Activated CD4-positive, alpha-beta memory T cell treated with anti-CD3 and anti-CD28 coated beads, Interleukin-2, amount 10 ng/mL, durations not matched to agents 7 days and 5 days (primary cell): ENCODE measurements around the gene ERICH6B. TPM values are rescaled to one million over a fixed set of nuclear protein-coding genes. Genes with fewer than 3 reads are reported as not detected.
A peak's percentile ranks its signal among the peaks of the same experiment; 100 is the strongest.

ENCODE experiments used
- CTCF ChIA-PET: fragments of 350-600 bp; sonication (Branson Sonifier 250); formaldehyde crosslinking; loops from one replicate; lab custom pipeline; 2021; ENCODE audit warnings: antibody characterized with exemption, inconsistent platforms; lab: Charles Lee
- POLR2A ChIA-PET: fragments of 350-600 bp; sonication (Branson Sonifier 250); formaldehyde crosslinking; loops from one replicate; lab custom pipeline; 2021; ENCODE audit warnings: antibody characterized with exemption; lab: Charles Lee
- DNase-seq: peaks from one replicate; pipeline ENCODE4 v3.0.0-alpha.2; 2020
- H3K27ac Mint-ChIP-seq: one replicate; pipeline ENCODE4 v1.8.0; 2021; ENCODE audit warnings: mild to moderate bottlenecking, mixed read lengths
- H3K27me3 Mint-ChIP-seq: one replicate; pipeline ENCODE4 v1.8.0; 2021; ENCODE audit warnings: mixed read lengths
- H3K36me3 Mint-ChIP-seq: one replicate; pipeline ENCODE4 v1.8.0; 2021; ENCODE audit warnings: low read depth, mixed read lengths
- H3K4me1 Mint-ChIP-seq: one replicate; pipeline ENCODE4 v1.8.0; 2021; ENCODE audit warnings: mixed read lengths
- H3K4me3 Mint-ChIP-seq: one replicate; pipeline ENCODE4 v1.8.0; 2021; ENCODE audit warnings: mild to moderate bottlenecking, mixed read lengths
- H3K9me3 Mint-ChIP-seq: one replicate; pipeline ENCODE4 v1.8.0; 2021; ENCODE audit warnings: mixed read lengths
- total RNA-seq, 2 experiments: library from RNA; stranded (reverse); gene quantifications; one replicate each; pipeline ENCODE4 v1.2.3, GENCODE V29; 2021

Gene ERICH6B
- total RNA-seq, 2 experiments from 2014 or later: not detected

DNA sequence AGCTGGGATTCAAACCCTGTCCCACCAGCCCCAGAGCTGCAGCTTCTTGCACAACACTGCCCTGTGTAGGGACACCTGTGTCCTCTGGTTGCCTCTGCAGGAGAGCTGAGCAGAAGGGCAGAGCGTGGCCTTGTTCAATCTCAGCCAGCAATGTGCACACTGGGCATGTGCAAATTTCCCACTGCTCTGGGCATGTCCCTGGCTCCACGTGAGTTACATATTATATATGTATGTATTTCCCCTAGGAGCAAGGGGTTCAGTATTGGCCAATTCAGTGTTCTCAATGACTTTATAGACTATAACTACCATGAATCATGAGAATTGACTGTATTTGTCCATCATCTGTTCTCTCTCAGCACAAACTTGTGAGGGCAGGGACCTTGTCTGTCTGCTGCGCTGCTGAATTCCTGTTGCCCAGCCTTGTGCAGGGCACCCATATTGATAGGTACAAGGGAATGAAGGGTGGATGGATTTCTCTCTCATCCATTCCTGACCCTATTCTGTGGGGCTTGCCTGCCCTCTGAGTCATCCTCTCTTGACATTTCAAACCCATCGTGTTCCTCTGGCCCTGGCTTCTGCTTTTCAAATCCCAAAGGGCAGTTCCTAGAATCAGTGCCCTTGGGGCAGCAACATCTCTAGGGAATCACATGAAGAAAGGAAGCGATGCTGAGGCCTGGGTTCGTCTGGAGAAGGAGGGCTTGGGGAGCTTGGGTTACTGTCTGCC is 69.7 kb downstream of the ERICH6B start:
- Mint-ChIP-seq H3K36me3 (no peaks in the 10 kb centered on the region), H3K9me3 (no peaks in the 10 kb centered on the region), H3K4me1 (no peaks in the 10 kb centered on the region), H3K27ac (no peak overlapping the region), H3K4me3 (no peak overlapping the region), H3K27me3 (no peaks in the 10 kb centered on the region)
- CTCF ChIA-PET: no interaction called here
- DNase-seq: no peak
- POLR2A ChIA-PET: no interaction called here

- H3K27me3 Mint-ChIP-seq: no peaks in the 10 kb centered on the region
- no peak overlapping the region for H3K27ac Mint-ChIP-seq
- CTCF ChIA-PET: no interaction called here
These were observed 71.0 kb downstream of the ERICH6B start for GRCh38 chr13:45544520-45544919.

GRCh38 chr13:45542878-45543277 is 72.7 kb downstream of the ERICH6B start:
- Mint-ChIP-seq H3K9me3 (no peaks in the 10 kb centered on the region), H3K4me1 (peaks cover 4% of the 10 kb centered on the region), H3K27ac (no peak overlapping the region), H3K36me3 (no peaks in the 10 kb centered on the region), H3K4me3 (no peak overlapping the region), H3K27me3 (no peaks in the 10 kb centered on the region)
- ChIA-PET POLR2A (no interaction called here), CTCF (no interaction called here)
- no peak for DNase-seq

More at GRCh38 chr13:45544520-45544919, 71.0 kb downstream of the ERICH6B start:
- no peaks in the 10 kb centered on the region for H3K36me3 Mint-ChIP-seq
- no peaks in the 10 kb centered on the region for H3K4me1 Mint-ChIP-seq
- POLR2A ChIA-PET: interaction anchor here (0.6 kb wide), 1 partner anchor 34 kb away, joined by 3 read pairs; no protein-coding TSS in a partner anchor
- no peaks in the 10 kb centered on the region for H3K9me3 Mint-ChIP-seq
- DNase-seq: no peak
- H3K4me3 Mint-ChIP-seq: no peak overlapping the region

GRCh38 chr13:45542391-45542790 is 73.1 kb downstream of the ERICH6B start:
- Mint-ChIP-seq H3K9me3 (no peaks in the 10 kb centered on the region), H3K4me3 (no peak overlapping the region), H3K27me3 (no peaks in the 10 kb centered on the region), H3K27ac (no peak overlapping the region), H3K36me3 (no peaks in the 10 kb centered on the region), H3K4me1 (peaks cover 9% of the 10 kb centered on the region)
- POLR2A ChIA-PET: no interaction called here
- DNase-seq: no peak
- CTCF ChIA-PET: no interaction called here

- peaks cover 15% of the 10 kb centered on the region for H3K4me1 Mint-ChIP-seq
- DNase-seq: no peak
- no peaks in the 10 kb centered on the region for H3K27me3 Mint-ChIP-seq
- no peak overlapping the region for H3K27ac Mint-ChIP-seq
- peaks cover 4% of the 10 kb centered on the region for H3K36me3 Mint-ChIP-seq
- ChIA-PET POLR2A (no interaction called here), CTCF (no interaction called here)
- no peaks in the 10 kb centered on the region for H3K9me3 Mint-ChIP-seq
- no peak overlapping the region for H3K4me3 Mint-ChIP-seq
These were observed 73.7 kb downstream of the ERICH6B start for GRCh38 chr13:45541806-45542205.

- ChIA-PET CTCF (no interaction called here), POLR2A (no interaction called here)
These were observed 74.7 kb downstream of the ERICH6B start for GRCh38 chr13:45540864-45541263.

DNA sequence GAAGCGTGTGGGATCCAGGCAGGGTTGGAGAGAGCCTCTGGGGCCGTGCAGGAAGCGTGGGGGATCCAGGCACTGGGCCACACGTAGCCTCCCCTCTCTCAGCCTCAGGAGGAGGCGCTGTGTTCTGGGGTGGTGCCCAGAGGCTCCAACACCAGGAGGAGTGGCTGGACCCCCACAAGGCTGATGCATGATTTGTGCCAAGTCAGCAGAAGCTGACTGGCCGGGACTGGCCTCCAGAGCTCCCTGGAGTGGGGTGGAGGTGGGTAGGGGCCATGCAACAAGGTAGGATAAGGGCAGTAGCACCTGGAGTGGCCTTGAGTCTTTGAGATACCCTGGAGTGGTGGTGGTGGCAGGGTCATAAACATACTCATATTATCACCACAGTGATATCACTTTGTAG is 75.3 kb downstream of the ERICH6B start:
- ChIA-PET CTCF (no interaction called here), POLR2A (no interaction called here)
- Mint-ChIP-seq H3K27ac (no peak overlapping the region), H3K4me3 (no peak overlapping the region), H3K36me3 (peaks cover 9% of the 10 kb centered on the region), H3K9me3 (no peaks in the 10 kb centered on the region), H3K27me3 (no peaks in the 10 kb centered on the region), H3K4me1 (peaks cover 17% of the 10 kb centered on the region)
- DNase-seq: no peak

More at GRCh38 chr13:45540864-45541263, 74.7 kb downstream of the ERICH6B start:
- H3K4me3 Mint-ChIP-seq: no peak overlapping the region
- no peak overlapping the region for H3K27ac Mint-ChIP-seq
- peaks cover 17% of the 10 kb centered on the region for H3K4me1 Mint-ChIP-seq
- peaks cover 5% of the 10 kb centered on the region for H3K36me3 Mint-ChIP-seq
- no peaks in the 10 kb centered on the region for H3K27me3 Mint-ChIP-seq
- no peak for DNase-seq
- no peaks in the 10 kb centered on the region for H3K9me3 Mint-ChIP-seq

GRCh38 chr13:45538382-45538781 is 77.2 kb downstream of the ERICH6B start:
- no peak for DNase-seq
- no peak overlapping the region for H3K4me3 Mint-ChIP-seq
- ChIA-PET CTCF (no interaction called here), POLR2A (no interaction called here)
- peaks cover 23% of the 10 kb centered on the region for H3K36me3 Mint-ChIP-seq
- H3K9me3 Mint-ChIP-seq: no peaks in the 10 kb centered on the region
- H3K27me3 Mint-ChIP-seq: no peaks in the 10 kb centered on the region
- H3K4me1 Mint-ChIP-seq: peaks cover 17% of the 10 kb centered on the region
- no peak overlapping the region for H3K27ac Mint-ChIP-seq

DNA sequence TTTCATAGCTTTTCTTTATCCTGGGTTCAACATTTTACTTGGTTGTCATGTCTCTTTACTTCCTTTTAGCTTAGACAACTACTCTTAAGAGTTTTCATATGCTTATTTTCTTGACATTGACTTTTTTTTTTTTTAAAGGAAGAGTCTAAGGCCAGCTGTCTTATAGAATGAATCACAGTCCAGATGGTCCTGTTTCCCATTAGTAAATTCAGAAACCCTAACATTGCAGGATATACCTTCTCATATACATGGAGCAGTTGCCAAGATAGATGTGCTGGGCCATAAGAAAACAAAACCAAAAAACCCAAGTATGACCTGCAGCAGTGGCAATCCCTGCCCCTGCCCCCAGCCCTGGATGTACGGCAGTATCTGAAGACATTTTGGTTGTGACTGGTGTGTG is 78.0 kb downstream of the ERICH6B start:
- ChIA-PET POLR2A (no interaction called here), CTCF (no interaction called here)
- H3K36me3 Mint-ChIP-seq: peaks cover 31% of the 10 kb centered on the region
- no peak for DNase-seq
- peaks cover 17% of the 10 kb centered on the region for H3K4me1 Mint-ChIP-seq
- H3K4me3 Mint-ChIP-seq: no peak overlapping the region
- peak overlapping the region; percentile 44 for H3K27ac Mint-ChIP-seq
- H3K9me3 Mint-ChIP-seq: no peaks in the 10 kb centered on the region
- H3K27me3 Mint-ChIP-seq: no peaks in the 10 kb centered on the region

DNA sequence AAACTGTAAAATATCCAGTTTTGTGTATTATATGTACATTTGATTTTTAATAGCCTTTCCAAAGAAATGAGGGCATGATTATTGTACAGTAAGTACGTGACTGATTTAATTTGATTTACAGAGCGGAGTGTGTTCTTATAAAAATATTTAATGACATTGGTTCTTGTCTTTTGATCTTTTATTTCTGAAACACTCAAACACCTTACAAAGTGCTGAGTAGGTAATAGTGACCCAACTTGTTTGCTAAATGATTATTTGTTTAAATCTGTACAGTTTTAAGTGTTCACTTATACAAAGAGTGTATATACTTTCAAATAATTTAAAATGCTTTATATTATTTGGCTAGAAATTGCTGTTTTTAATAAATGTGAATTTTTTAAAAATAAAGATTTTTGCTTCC is 79.3 kb downstream of the ERICH6B start:
- POLR2A ChIA-PET: no interaction called here
- CTCF ChIA-PET: no interaction called here
- no peak for DNase-seq
- peaks cover 17% of the 10 kb centered on the region for H3K4me1 Mint-ChIP-seq
- no peak overlapping the region for H3K27ac Mint-ChIP-seq
- H3K36me3 Mint-ChIP-seq: peaks cover 39% of the 10 kb centered on the region
- no peaks in the 10 kb centered on the region for H3K27me3 Mint-ChIP-seq
- H3K9me3 Mint-ChIP-seq: no peaks in the 10 kb centered on the region
- no peak overlapping the region for H3K4me3 Mint-ChIP-seq

DNA sequence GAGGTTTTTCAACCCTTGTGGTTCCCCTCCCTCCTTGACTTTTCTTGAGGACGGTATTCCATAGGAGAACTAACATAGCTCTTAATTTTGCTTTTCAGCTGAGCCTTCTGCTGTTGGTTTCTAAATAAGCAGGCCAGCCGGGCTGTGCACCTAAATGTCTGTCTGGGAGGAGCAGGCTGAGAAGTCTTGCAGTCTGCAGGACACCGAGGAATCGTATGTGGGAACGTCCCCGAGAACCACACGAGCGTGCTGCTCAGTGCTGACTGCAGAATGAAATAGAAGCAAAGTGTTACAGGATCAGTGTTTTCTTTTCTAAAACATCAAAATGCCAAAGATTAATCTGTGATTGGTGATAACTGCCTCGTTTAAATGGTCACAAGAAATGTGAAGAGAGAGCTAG is 80.9 kb downstream of the ERICH6B start:
- Mint-ChIP-seq H3K27ac (no peak overlapping the region), H3K4me3 (no peak overlapping the region)
- CTCF ChIA-PET: no interaction called here

GRCh38 chr13:45529758-45530157 is 85.8 kb downstream of the ERICH6B start:
- POLR2A ChIA-PET: no interaction called here
- no peak overlapping the region for H3K4me3 Mint-ChIP-seq
- CTCF ChIA-PET: no interaction called here
- peaks cover 48% of the 10 kb centered on the region for H3K36me3 Mint-ChIP-seq
- no peaks in the 10 kb centered on the region for H3K4me1 Mint-ChIP-seq
- no peak overlapping the region for H3K27ac Mint-ChIP-seq
- no peaks in the 10 kb centered on the region for H3K9me3 Mint-ChIP-seq
- DNase-seq: no peak
- H3K27me3 Mint-ChIP-seq: no peaks in the 10 kb centered on the region

More for the DNA sequence above, 80.9 kb downstream of the ERICH6B start:
- Mint-ChIP-seq H3K27me3 (no peaks in the 10 kb centered on the region), H3K4me1 (peaks cover 17% of the 10 kb centered on the region), H3K9me3 (no peaks in the 10 kb centered on the region), H3K36me3 (peaks cover 46% of the 10 kb centered on the region)
- POLR2A ChIA-PET: no interaction called here
- no peak for DNase-seq

- Mint-ChIP-seq H3K9me3 (no peaks in the 10 kb centered on the region), H3K4me3 (no peak overlapping the region), H3K4me1 (no peaks in the 10 kb centered on the region), H3K36me3 (peaks cover 43% of the 10 kb centered on the region), H3K27me3 (no peaks in the 10 kb centered on the region), H3K27ac (no peak overlapping the region)
- DNase-seq: no peak
- ChIA-PET CTCF (no interaction called here), POLR2A (no interaction called here)
These were observed 87.7 kb downstream of the ERICH6B start for GRCh38 chr13:45527699-45528462.
